HEK293 (cell line): ENCODE results near the gene MYO15B.

Experiments used
- CTCF ChIA-PET: fragments of 350-600 bp; formaldehyde crosslinking; extraction: SDS; loops from one replicate; lab custom pipeline; 2021; ENCODE audit warnings: antibody characterized with exemption; lab: Yijun Ruan, JAX
- POLR2A ChIA-PET: fragments of 300-600 bp; formaldehyde crosslinking; extraction: SDS; loops from one replicate; lab custom pipeline; 2020; ENCODE audit warnings: antibody characterized with exemption, inconsistent platforms; lab: Yijun Ruan, JAX
- H3K27ac ChIP-seq: fragments of 200-500 bp; sonication (Bioruptor generic); 2 replicates; pipeline ENCODE4 v1.5.1; 2014; ENCODE audit warnings: low read depth, low read length, control low read depth, inconsistent platforms; ENCODE audit errors: extremely low read depth
- H3K36me3 ChIP-seq, 2 experiments: fragments of 200-500 bp in 1 of 2; sonication (Bioruptor generic) in 1 of 2; 1 replicate in 1 of 2; 2 replicates in 1 of 2; pipeline ENCODE4 v1.5.1; 2014 to 2017; ENCODE audit warnings: inconsistent platforms in 2 of 2, low read length in 2 of 2; ENCODE audit not compliant: control insufficient read depth in 2 of 2, insufficient read depth in 1 of 2
- H3K4me1 ChIP-seq: fragments of 200-500 bp; sonication (Bioruptor generic); 2 replicates; pipeline ENCODE4 v1.5.1; 2014; ENCODE audit warnings: mild to moderate bottlenecking, low read length, inconsistent platforms; ENCODE audit not compliant: control insufficient read depth, insufficient read depth
- H3K4me3 ChIP-seq: 2 replicates; pipeline ENCODE4 v1.5.1; 2011; ENCODE audit warnings: low read depth, mild to moderate bottlenecking, control low read depth, low read length, moderate library complexity
- H3K9me3 ChIP-seq: fragments of 200-500 bp; sonication (Bioruptor generic); 2 replicates; pipeline ENCODE4 v1.5.1; 2014; ENCODE audit warnings: low read depth, low read length, inconsistent platforms; ENCODE audit not compliant: control insufficient read depth, insufficient read depth
- EGR2 ChIP-seq: fragments of 450-650 bp; formaldehyde crosslinking; IDR thresholded peaks from 2 replicates; pipeline ENCODE4 v1.5.1; 2016; ENCODE audit warnings: low read depth, missing biosample characterization, missing genetic modification characterization
- KLF8 ChIP-seq: fragments of 450-650 bp; formaldehyde crosslinking; IDR thresholded peaks from 2 replicates; pipeline ENCODE4 v1.5.1; 2016; ENCODE audit warnings: missing biosample characterization, missing genetic modification characterization
- MZF1 ChIP-seq: fragments of 450-650 bp; formaldehyde crosslinking; IDR thresholded peaks from 2 replicates; pipeline ENCODE4 v1.5.1; 2017; ENCODE audit warnings: missing biosample characterization, missing genetic modification characterization, borderline replicate concordance
- REPIN1 ChIP-seq: fragments of 450-650 bp; formaldehyde crosslinking; IDR thresholded peaks from 2 replicates; pipeline ENCODE4 v1.5.1; 2017; ENCODE audit warnings: missing biosample characterization, missing genetic modification characterization, low read depth
- ZBTB10 ChIP-seq: fragments of 450-650 bp; formaldehyde crosslinking; IDR thresholded peaks from 2 replicates; pipeline ENCODE4 v1.5.1; 2016; ENCODE audit warnings: missing biosample characterization, missing genetic modification characterization
- ZFP41 ChIP-seq: fragments of 450-650 bp; formaldehyde crosslinking; IDR thresholded peaks from 2 replicates; pipeline ENCODE4 v1.5.1; 2016; ENCODE audit warnings: missing biosample characterization, missing genetic modification characterization, borderline replicate concordance
- ZNF221 ChIP-seq: fragments of 450-650 bp; formaldehyde crosslinking; IDR thresholded peaks from 2 replicates; pipeline ENCODE4 v1.5.1; 2017; ENCODE audit warnings: missing biosample characterization, missing genetic modification characterization, borderline replicate concordance
- ZNF24 ChIP-seq: fragments of 450-650 bp; formaldehyde crosslinking; IDR thresholded peaks from 2 replicates; pipeline ENCODE4 v1.5.1; 2016; ENCODE audit warnings: missing biosample characterization, missing genetic modification characterization
- ZNF248 ChIP-seq: fragments of 450-650 bp; formaldehyde crosslinking; IDR thresholded peaks from 2 replicates; pipeline ENCODE4 v1.5.1; 2017; ENCODE audit warnings: missing biosample characterization, missing genetic modification characterization
- ZNF292 ChIP-seq: fragments of 450-650 bp; formaldehyde crosslinking; IDR thresholded peaks from 2 replicates; pipeline ENCODE4 v1.5.1; 2016; ENCODE audit warnings: low read depth, missing biosample characterization, missing genetic modification characterization, borderline replicate concordance
- ZNF394 ChIP-seq: fragments of 450-650 bp; formaldehyde crosslinking; IDR thresholded peaks from 2 replicates; pipeline ENCODE4 v1.5.1; 2016; ENCODE audit warnings: missing biosample characterization, missing genetic modification characterization, mild to moderate bottlenecking, moderate library complexity, borderline replicate concordance
- ZNF404 ChIP-seq: fragments of 450-650 bp; formaldehyde crosslinking; IDR thresholded peaks from 2 replicates; pipeline ENCODE4 v1.5.1; 2017; ENCODE audit warnings: missing biosample characterization, missing genetic modification characterization
- ZNF426 ChIP-seq: fragments of 450-650 bp; formaldehyde crosslinking; IDR thresholded peaks from 2 replicates; pipeline ENCODE4 v1.5.1; 2017; ENCODE audit warnings: missing biosample characterization, missing genetic modification characterization, mild to moderate bottlenecking, inconsistent platforms, moderate library complexity
- ZNF433 ChIP-seq: fragments of 450-650 bp; formaldehyde crosslinking; IDR thresholded peaks from 2 replicates; pipeline ENCODE4 v1.5.1; 2016; ENCODE audit warnings: missing biosample characterization, missing genetic modification characterization, low read depth
- ZNF548 ChIP-seq: fragments of 450-650 bp; formaldehyde crosslinking; IDR thresholded peaks from 2 replicates; pipeline ENCODE4 v1.5.1; 2016; ENCODE audit warnings: missing biosample characterization, missing genetic modification characterization
- ZNF560 ChIP-seq: fragments of 450-650 bp; formaldehyde crosslinking; IDR thresholded peaks from 2 replicates; pipeline ENCODE4 v1.5.1; 2017; ENCODE audit warnings: missing biosample characterization, missing genetic modification characterization, borderline replicate concordance
- ZNF660 ChIP-seq: fragments of 450-650 bp; IDR thresholded peaks from 2 replicates; pipeline ENCODE4 v1.5.1; 2018; ENCODE audit warnings: missing biosample characterization, mild to moderate bottlenecking, missing genetic modification characterization
- ZNF707 ChIP-seq: fragments of 450-650 bp; formaldehyde crosslinking; IDR thresholded peaks from 2 replicates; pipeline ENCODE4 v1.5.1; 2016; ENCODE audit warnings: missing biosample characterization, missing genetic modification characterization
- ZNF747 ChIP-seq: fragments of 450-650 bp; formaldehyde crosslinking; IDR thresholded peaks from 2 replicates; pipeline ENCODE4 v1.5.1; 2016; ENCODE audit warnings: missing biosample characterization, missing genetic modification characterization
- ZNF76 ChIP-seq: fragments of 450-650 bp; formaldehyde crosslinking; IDR thresholded peaks from 2 replicates; pipeline ENCODE4; 2016; ENCODE audit warnings: low read depth, missing biosample characterization, missing genetic modification characterization, borderline replicate concordance
- TF ChIP-seq, protein P1 (sequence below): fragments of 450-650 bp; formaldehyde crosslinking; IDR thresholded peaks from 2 replicates; pipeline ENCODE4 v1.5.1; 2016; ENCODE audit warnings: missing biosample characterization, missing genetic modification characterization
- TF ChIP-seq, protein P2 (sequence below): fragments of 450-650 bp; formaldehyde crosslinking; IDR thresholded peaks from 2 replicates; pipeline ENCODE4 v1.5.1; 2016; ENCODE audit warnings: missing biosample characterization, missing genetic modification characterization
- TF ChIP-seq, protein P3 (sequence below): fragments of 450-650 bp; formaldehyde crosslinking; IDR thresholded peaks from 2 replicates; pipeline ENCODE4 v1.5.1; 2016; ENCODE audit warnings: missing biosample characterization, missing genetic modification characterization

MYO15B gene

DNA sequence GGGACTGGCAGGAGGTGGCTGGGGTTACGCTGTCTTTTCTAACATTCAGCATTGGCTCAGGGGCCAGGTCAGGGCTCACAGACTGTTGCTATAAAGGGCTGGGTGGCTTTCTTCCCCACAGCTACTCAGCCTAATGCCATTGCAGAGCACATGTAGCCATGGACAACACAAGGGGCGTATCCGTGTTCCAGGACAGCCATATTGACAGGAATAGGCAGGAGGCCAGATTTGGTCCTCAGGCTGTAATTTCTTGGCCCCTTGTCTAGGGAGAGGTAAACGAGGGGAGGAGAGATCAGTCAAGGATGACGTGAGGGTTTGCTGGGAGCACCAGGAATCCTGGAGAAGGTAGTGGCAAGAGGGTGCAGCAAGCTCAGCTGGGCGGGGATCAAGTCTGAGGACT is 21.2 kb upstream of the MYO15B start (continued):
- TF ChIP-seq ZBTB10 (tag by site-specific recombination): no peak

DNA sequence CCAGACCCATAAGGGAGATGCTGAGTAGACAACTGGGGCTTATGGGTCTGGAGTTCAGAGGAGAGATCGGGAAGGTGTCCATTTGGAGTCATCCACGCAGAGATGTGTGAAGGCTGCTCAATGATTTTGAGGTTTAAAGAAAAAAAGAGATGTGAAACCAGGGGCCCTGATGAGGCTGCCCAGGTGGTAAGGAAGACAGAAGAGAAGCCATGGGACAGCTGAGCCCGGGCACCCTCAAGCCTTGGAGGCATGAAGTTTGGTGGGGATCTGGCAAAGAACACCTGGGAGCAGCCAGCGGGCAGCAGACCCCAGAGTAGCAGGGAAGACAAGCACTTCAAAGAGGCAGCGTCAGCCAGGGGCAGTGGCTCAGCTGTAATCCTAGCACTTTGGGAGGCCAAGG is 20.8 kb upstream of the MYO15B start:
- H3K27ac ChIP-seq: no peak overlapping the region
- H3K4me3 ChIP-seq: no peak overlapping the region
- H3K4me1 ChIP-seq: no peaks in the 10 kb centered on the region
- TF ChIP-seq ZNF404 (tag by site-specific recombination) (no peak), REPIN1 (tag by site-specific recombination) (no peak), ZNF560 (no peak), ZNF433 (tag by site-specific recombination) (no peak), ZFP41 (tag by site-specific recombination) (no peak), ZNF426 (tag by site-specific recombination) (no peak), ZNF660 (tag by site-specific recombination) (no peak), ZNF76 (tag by site-specific recombination) (no peak), ZNF248 (tag by site-specific recombination) (no peak), ZNF747 (tag by site-specific recombination) (no peak), KLF8 (no peak), ZNF548 (tag by site-specific recombination) (no peak), ZNF394 (no peak), ZNF292 (tag by site-specific recombination) (no peak)
- TF ChIP-seq, protein P1, sequence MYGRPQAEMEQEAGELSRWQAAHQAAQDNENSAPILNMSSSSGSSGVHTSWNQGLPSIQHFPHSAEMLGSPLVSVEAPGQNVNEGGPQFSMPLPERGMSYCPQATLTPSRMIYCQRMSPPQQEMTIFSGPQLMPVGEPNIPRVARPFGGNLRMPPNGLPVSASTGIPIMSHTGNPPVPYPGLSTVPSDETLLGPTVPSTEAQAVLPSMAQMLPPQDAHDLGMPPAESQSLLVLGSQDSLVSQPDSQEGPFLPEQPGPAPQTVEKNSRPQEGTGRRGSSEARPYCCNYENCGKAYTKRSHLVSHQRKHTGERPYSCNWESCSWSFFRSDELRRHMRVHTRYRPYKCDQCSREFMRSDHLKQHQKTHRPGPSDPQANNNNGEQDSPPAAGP: no peak
- TF ChIP-seq, all 188 proteins: peak for 0
- CTCF ChIA-PET: interaction anchor here (1.1 kb wide), 1 partner anchor 35 kb away, joined by 3 read pairs; no protein-coding TSS in a partner anchor
- Histone ChIP-seq H3K9me3 (no peaks in the 10 kb centered on the region), H3K36me3 (peaks cover 0 to 25% of the 10 kb centered on the region in 2 experiments; a peak in 1 of 3 replicates)
- POLR2A ChIA-PET: interaction anchor here (1.2 kb wide), 1 partner anchor 23 kb away, joined by 3 read pairs; no protein-coding TSS in a partner anchor

GRCh38 chr17:75568412-75569255 is 19.0 kb upstream of the MYO15B start:
- Histone ChIP-seq H3K9me3 (no peaks in the 10 kb centered on the region), H3K4me3 (no peak overlapping the region), H3K36me3 (peaks cover 0 to 15% of the 10 kb centered on the region in 2 experiments; a peak in 1 of 3 replicates), H3K4me1 (no peaks in the 10 kb centered on the region), H3K27ac (no peak overlapping the region)
- TF ChIP-seq ZNF24 (tag by site-specific recombination): no peak
- TF ChIP-seq, protein P2, sequence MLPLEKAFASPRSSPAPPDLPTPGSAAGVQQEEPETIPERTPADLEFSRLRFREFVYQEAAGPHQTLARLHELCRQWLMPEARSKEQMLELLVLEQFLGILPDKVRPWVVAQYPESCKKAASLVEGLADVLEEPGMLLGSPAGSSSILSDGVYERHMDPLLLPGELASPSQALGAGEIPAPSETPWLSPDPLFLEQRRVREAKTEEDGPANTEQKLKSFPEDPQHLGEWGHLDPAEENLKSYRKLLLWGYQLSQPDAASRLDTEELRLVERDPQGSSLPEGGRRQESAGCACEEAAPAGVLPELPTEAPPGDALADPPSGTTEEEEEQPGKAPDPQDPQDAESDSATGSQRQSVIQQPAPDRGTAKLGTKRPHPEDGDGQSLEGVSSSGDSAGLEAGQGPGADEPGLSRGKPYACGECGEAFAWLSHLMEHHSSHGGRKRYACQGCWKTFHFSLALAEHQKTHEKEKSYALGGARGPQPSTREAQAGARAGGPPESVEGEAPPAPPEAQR (tag by site-specific recombination): no peak
- no peak for TF ChIP-seq ZNF707 (tag by site-specific recombination)
- TF ChIP-seq EGR2 (tag by site-specific recombination): no peak
- TF ChIP-seq MZF1 (tag by site-specific recombination): no peak
- TF ChIP-seq, protein P3, sequence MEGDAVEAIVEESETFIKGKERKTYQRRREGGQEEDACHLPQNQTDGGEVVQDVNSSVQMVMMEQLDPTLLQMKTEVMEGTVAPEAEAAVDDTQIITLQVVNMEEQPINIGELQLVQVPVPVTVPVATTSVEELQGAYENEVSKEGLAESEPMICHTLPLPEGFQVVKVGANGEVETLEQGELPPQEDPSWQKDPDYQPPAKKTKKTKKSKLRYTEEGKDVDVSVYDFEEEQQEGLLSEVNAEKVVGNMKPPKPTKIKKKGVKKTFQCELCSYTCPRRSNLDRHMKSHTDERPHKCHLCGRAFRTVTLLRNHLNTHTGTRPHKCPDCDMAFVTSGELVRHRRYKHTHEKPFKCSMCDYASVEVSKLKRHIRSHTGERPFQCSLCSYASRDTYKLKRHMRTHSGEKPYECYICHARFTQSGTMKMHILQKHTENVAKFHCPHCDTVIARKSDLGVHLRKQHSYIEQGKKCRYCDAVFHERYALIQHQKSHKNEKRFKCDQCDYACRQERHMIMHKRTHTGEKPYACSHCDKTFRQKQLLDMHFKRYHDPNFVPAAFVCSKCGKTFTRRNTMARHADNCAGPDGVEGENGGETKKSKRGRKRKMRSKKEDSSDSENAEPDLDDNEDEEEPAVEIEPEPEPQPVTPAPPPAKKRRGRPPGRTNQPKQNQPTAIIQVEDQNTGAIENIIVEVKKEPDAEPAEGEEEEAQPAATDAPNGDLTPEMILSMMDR (tag by site-specific recombination): no peak
- no peak for TF ChIP-seq ZNF221 (tag by site-specific recombination)
- CTCF ChIA-PET: interaction anchor here (0.5 kb wide), 1 partner anchor 287 kb away, joined by 4 read pairs; no protein-coding TSS in a partner anchor
- POLR2A ChIA-PET: no interaction called here
